ENCODE results near the gene TNS3. TPM values are rescaled to one million over a fixed set of nuclear protein-coding genes. Genes with fewer than 3 reads are reported as not detected.

The TNS3 gene
- total RNA-seq, 1 donor, result 67.3 TPM

DNA sequence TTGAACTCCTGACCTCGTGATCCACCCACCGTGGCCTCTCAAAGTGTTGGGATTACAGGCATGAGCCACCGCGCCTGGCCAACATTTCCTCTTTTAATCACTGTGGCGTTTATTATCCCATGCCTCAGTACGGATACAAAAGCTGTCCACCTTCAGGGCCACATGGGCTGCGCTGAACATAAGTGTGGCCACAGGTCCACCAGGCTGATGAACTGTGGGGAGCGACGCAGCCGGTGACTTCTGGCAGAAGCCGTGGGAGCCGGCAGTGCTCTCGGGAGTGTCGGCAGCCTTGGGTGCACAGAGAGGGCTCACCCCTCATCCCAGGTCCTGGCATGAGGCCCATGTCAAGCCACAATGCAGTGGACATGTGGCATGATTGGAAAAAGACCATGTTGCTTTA lies 223.6 kb downstream of the TNS3 start:
- DNase-seq (ENCODE audit: low read depth in 2 of 3, low spot score in 2 of 3), result no peak

DNA sequence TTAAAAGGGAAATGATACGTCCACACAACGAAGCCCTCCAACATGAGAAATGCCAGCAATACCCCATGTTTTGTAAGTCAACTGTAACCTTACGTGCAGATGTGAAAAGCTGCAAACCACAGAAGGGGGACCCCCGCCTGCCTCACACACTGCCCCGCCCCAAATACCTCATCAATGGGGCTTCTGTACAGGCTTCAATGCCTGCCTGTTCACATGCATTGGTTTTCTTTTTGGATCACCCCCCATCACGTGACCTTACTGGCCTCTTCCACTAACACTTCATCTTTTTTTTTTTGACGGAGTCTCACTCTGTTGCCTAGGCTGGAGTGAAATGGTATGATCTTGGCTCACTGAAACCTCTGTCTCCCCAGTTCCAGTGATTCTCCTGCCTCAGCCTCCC lies 224.0 kb downstream of the TNS3 start:
- no peak for DNase-seq (ENCODE audit: low read depth in 2 of 3, low spot score in 2 of 3)

DNA sequence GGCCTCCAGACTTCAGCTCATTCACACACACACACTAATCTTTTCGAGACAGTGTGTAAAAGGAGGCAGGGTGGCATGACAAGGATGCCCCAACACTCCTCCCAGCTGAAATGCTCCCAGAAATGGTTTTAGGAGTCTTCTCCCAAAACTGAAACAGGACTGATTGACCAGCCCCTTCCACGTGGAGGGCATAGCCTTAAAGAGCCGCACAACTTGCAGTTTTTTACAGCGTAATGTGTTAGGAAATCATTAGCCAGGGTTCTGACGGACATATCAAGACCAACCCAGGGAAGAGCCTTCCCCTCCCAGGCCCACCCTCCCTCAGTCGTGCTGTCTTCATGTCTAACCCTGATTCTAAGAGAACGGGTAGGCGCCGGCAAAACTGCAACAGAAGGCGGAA lies 224.6 kb downstream of the TNS3 start:
- DNase-seq (ENCODE audit: low read depth in 2 of 3, low spot score in 2 of 3), result no peak

DNA sequence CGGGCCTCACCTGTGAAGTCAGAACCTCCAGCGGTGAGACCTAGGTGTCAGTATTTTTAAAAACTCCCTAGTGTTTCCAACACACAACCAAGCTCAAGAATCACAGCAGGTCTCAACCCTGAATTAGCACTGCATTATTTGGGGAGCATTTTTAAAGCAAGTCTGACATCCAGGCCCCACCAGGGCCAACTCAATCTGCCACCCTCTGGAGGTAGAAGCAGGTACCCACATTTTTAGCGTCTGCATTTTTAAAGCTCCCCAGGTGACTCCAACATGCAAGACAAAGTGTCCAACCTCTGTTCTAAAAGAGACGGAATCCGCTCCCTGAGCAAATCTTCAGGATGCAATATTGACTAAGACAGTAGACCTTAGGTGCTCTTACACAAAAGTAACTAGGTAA lies 225.7 kb downstream of the TNS3 start:
- no peak for DNase-seq (ENCODE audit: low read depth in 2 of 3, low spot score in 2 of 3)

DNA sequence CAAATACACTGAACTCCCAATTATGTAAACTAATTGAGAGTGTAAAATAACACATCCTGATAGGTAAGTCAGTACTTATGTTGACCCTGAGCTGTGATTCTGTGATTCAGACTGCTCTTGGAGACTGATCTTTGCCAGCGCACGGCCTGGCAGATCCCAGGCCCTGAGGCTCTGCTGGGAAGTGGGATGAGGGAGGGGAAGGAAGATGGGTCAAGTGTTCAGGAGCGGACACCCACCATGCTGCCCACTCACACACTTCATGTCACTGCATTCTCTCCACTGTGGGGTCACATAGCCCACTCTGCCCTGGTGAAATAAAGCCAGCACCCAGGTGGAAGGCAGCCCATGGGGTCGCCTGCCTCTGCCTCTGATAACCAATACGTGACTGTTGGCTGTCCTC lies 226.2 kb downstream of the TNS3 start:
- no peak for DNase-seq (ENCODE audit: low read depth in 2 of 3, low spot score in 2 of 3)

DNA sequence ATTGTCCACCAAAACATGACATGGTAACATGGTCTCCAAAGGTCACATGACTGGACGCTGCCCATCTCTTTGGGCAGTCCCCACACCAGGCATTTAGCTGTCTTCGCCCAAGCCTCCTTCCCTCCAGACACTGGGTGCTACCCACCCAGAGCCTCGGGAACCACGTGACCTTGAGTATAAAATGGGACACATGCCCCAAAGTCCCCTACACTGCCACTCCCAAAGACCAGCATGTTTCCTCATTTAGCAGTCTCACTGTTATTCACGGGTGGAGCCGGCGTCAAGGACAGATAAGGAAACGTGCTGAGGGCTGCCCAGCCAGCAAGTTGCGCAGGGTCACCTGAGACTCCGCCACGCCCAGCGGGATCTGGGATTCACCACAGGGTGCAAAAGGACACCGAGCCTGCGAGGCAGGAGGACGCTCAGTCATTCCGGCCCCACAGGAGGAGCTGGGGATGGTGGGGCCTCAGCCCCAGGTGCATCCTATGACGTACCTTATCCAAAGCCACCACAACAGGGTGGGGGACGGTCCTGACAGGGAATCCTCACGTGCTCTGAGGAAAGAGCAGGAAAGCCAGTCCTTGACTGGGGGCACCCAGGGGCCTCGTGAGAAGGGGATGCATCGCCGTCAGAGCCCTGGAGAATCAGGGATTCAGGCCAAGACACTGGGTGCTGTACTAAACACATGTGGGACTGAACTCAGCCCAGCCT lies 226.9 kb downstream of the TNS3 start:
- no peak for DNase-seq (ENCODE audit: low read depth in 2 of 3, low spot score in 2 of 3)

DNA sequence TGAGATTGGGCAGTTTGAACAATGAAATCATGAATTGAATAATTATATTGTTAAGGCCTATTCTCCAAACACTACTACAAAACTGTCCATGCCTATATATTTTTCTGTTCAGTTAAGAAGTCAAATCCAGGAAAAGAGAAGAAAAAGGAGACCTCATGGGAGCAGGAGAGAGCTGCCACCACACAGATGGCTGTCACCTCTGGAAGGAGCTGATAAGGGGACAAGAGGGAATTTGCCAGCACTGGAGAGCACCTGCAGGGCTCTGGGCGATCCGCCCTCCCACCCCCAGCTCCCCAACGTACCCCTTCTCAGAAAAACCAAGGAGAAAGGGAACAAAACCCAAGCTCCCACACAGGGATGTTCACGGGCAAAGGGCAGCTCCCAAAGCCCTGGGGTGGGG lies 227.8 kb downstream of the TNS3 start:
- DNase-seq (ENCODE audit: low read depth in 2 of 3, low spot score in 2 of 3), result no peak

DNA sequence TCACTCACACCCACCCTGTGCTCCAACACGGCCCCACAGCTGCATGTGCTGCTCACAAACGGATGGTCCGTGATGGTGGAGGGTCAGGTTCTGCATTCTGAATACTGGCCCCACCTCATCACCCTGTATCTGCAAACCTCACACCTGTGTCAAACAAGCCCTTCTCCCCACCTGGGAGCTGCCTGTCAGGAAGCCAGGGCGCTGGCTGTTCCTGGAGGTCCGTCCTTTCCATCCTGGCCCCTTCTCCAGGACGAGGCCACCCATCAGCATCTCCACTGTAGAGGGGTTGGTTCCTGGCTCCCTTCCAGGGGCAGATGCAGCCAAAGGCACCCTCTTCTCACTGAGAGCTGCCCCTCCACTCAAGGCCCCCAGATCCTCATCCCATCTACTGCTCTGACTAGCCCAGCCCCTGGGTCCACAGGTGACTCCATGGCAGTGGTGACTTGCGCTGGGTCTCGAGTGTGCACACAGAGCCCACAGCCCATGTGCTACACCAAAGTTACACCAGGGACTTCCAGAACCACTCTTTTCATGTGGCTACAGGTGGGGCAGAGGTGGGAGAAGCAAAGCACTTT lies 229.4 kb downstream of the TNS3 start:
- DNase-seq (ENCODE audit: low read depth in 2 of 3, low spot score in 2 of 3), result no peak

DNA sequence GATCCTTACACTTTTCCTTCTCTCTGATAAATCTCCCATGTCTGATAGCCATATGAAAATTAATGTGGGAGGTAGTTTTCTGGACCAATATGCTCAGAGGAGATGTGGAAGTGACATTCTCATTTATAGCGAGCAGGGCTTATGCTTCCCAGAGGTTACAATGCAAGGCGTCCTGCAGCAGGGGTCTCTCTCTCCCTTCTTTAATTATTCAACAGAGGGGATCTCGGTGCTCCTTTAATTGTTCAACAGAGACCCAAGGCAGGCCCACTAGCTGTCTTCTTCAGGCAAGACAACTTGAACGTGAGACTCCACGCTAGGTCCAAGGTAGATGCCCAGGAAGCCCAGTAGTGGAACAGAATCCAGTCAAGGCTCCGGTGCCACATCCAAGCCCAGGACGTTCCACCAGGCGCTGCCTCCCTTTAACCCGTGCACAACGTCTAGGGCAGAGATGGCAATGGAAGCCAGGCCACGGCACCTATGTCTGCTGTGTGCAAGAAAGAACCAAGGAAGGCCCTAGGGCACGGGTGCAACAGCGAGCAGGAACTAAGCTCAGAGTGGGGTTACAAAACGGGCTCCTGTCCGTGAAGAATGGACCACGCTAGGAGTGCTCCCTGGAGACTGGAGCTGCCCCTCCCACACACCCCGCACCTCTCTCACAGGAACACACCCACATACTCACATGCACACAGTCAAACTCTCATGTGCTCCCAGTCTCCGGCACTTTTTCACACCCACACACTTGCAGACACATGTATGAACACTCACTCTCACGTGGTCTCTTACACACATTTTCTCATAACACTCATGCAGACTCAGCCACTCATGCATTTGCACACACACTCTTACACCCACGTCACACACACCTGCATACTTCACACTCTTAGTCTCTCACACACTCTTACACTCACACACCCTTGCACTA lies 230.4 kb downstream of the TNS3 start:
- no peak for DNase-seq (ENCODE audit: low read depth in 2 of 3, low spot score in 2 of 3)

DNA sequence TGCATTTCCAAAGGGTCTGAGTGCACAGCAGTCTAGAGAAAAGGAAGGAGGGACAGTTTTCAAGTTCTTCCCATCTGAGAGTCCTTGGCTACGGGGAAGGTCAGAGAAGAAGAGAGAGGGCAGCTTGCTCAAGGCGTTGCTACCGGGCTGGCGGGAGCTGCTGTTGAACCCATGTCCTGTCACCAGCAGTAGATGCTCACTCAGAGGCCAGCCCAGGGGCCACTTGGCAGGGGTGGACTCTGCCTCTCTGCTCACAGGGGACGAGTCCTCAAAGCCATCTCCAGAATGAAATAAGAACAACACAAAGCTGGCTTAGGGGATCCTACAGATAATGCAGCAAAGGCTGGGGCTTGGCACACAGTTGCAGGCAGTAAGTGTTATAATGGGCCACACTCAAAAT lies 231.5 kb downstream of the TNS3 start:
- no peak for DNase-seq (ENCODE audit: low read depth in 2 of 3, low spot score in 2 of 3)

DNA sequence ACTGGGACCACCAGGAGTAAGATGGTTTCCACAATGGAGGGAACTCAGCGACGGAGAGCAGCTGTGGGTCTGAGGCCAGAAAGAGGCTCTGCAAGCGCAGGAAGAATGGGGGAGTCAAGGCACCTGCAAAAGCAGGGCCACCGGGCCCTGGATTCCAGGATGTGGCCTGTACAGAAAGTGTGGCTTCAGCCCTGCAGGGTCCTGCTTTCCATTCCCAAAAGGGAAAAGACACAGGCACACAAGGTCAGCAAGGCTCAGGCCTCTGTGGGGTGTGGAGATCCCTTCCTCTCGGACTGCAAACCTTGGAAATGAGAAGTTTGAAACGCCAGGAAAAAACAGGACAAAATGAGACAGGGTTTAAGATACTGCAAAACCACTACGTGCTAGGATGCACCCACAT lies 232.5 kb downstream of the TNS3 start:
- no peak for DNase-seq (ENCODE audit: low read depth in 2 of 3, low spot score in 2 of 3)

DNA sequence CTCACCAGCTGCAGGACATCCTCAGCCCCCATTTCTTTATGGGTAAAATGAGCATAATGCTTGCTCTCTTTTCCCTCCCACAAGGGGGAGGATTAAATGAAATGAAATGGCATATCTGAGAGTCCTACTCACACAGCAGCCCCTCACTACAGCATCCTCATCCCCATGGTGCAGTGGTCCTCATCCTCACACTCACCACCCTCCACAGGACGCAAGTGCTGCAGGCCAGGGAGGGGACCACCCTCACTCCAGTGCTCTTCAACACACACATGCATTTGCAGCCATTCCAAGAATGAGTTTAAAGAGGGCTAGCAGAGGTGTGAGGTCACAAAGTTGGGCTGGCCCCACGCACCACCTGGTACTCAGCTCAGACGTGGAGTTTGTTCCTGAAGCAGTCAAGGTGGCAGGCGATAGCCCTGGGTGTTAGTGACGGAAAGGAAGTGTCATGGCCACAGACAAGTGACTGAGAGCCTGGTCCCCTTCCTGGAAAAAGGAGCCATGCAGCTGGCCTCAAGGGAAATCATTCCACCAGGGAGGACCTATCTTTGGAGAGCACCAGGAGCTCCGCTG lies 234.0 kb downstream of the TNS3 start:
- no peak for DNase-seq (ENCODE audit: low read depth in 2 of 3, low spot score in 2 of 3)

DNA sequence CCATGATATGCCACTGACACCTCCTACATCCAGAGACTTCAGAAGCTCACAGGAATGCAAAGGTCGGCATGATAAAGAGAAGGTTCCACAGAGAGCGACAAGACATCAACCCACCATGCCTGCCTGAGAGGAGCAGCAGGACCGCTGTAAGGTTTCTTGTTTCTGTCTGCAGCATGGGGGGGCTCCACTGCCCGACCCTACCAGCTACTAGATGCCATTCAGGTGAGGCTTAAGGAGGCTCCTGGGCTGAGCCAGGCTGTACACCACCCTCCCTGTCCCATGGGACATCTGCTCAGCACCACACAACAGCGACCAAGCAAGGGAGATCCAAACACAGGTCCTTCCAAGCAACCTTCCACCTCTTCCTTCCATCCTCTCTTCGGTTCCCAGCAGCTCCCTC lies 234.6 kb downstream of the TNS3 start:
- DNase-seq (ENCODE audit: low read depth in 2 of 3, low spot score in 2 of 3), result no peak

DNA sequence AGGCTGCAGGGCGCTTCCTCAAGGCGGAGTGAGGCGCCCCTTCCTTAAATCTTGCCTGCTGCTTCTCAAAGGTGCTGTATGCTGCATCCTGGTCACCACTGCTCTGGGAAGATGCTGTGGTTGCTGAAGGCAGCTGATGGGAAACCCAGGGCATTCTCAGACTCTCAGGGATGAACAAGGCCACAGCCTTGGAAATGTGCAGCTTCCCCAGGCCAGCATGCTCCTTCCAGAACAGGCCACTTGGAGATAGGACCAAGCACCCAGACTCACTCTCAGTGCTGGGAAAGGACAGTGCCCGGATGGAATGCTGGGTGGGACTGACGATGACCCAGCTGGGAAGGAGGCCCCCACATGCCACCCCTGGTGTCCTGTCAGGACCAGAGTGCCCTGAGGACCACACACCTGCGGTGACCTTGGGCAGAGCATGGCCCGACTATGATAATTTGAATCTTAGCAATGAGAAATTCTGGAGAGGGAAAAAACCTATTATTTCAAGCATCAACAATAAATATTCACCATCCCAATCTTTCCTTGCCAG lies 235.5 kb downstream of the TNS3 start:
- no peak for DNase-seq (ENCODE audit: low read depth in 2 of 3, low spot score in 2 of 3)

DNA sequence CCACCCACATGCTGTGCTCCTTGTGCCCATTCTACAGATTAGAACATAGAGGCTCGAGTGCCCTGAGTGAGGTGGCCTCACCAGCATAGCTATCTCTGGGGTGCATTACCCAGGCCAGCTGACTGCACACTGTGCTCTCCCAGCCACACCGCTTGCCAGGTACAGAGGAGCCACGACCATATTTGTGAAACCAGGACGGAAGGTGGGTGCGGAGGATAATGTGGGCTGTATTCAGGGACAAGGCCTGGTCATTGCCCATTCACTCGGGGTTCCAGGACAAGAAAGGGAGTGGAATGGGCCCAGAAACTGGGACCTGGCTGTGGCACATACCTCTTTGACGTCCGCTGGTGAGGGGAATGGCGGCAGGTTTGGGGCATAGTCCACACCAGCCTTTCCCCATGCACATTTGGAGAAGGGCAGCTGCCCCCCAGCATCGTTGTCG lies 236.0 kb downstream of the TNS3 start:
- DNase-seq (ENCODE audit: low read depth in 2 of 3, low spot score in 2 of 3), result no peak

DNA sequence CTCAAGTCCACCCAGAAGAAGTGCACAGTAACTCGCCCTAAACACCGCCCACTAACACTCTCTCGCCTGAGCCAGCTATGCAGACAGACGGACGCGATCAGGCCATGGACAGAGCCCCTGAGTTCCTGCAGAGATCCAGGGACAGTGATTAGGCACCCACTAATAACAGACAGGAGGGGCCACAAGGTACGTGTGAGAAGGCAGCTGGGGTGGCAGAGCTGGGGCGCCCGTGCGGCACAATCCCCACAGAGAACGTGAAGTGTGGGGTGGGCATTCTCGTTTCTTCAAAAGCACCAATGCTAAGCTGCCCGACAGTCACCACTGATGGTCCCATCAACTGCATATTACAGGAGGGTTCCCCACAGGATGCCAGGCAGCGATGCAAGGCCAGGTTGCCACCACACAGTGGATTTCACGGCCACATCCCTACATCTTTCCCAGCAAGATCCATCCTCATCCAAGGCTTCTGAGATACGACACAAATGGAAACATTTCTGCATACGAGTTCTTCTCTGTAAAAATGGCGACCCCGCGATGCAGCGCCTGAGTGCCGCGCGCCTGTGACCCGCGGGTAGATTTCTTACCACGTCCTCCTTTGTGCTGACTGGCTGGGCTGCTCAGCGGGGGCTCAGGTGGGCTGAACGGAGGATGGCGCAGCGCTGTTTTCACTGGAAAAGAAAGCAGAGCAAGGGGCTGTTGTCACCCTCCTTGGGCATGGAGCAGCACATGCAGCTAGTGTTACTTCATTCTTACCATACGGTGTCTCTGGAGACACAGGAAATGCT lies 237.5 kb downstream of the TNS3 start:
- DNase-seq (ENCODE audit: low read depth in 2 of 3, low spot score in 2 of 3), result no peak

DNA sequence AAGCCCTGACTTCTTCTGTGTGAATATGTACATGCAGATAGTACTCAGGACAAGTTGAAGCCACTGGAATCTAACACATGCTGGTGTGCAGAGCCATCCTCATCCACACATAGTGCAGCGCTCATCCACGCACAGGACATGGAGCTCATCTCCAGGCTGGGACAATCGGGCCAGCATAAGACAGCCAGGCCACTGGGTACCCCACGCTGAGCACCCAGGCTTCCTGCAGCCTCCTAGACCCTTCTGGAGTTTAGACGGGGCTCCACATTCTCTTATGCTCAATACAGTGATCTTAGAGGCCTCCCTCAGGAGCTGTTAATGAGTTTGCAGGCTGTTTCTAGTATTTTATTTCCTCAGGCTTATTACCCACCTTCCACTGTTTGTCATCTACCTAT lies 238.9 kb downstream of the TNS3 start:
- DNase-seq (ENCODE audit: low read depth in 2 of 3, low spot score in 2 of 3), result no peak

DNA sequence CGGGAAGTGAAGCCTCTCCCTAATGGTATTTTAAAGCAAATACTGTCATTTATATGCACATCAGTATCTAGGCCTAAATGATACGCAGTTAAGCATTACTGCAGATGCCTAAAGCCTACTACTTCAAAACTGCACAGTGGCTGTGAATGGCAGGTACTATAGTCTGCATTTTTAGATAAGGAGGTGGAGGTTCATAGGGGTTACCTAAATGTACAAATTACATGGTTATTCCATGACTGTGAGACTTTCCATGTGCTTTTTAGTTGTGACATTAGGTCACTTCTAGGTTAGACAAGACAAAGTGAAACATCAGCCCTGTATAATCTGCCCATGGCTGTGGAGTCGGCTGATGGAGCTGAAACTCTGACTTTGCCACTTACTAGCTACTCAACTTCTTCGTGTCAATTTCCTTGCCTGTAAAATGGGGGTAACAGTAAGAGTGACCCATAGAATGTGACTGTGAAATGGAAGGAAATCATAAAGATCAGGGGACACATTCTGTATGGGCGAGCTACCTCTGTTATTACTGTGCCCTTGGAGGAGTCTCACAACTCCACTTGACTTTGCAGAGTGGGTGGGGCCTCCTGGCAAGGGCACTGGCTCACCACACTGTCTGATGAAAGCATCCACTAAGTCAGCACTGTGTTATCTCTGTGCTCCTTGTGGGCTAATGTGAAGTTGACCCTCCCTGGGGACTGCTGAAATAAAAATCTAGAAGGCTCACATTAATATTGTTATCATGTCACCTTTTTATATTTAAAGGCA lies 239.4 kb downstream of the TNS3 start:
- DNase-seq (ENCODE audit: low read depth in 2 of 3, low spot score in 2 of 3), result no peak

DNA sequence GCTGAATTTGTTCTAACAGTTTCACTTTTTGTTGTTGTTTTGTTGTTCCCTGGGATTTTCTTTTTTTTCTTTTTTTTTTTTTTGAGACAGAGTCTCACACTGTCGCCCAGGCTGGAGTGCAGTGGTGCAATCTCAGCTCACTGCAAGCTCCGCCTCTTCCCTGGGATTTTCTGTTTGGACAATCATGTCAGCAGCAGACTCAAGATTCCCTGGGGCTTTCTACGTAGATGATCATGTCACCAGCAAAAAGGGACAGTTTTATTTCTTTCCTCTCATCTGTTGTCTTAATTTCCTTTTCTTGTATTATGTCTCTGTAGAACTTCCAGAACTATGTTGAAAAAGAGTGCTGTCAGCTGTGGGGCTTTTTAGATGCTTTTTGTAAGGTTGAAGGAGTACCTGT lies 241.4 kb downstream of the TNS3 start:
- DNase-seq (ENCODE audit: low read depth in 2 of 3, low spot score in 2 of 3), result no peak

DNA sequence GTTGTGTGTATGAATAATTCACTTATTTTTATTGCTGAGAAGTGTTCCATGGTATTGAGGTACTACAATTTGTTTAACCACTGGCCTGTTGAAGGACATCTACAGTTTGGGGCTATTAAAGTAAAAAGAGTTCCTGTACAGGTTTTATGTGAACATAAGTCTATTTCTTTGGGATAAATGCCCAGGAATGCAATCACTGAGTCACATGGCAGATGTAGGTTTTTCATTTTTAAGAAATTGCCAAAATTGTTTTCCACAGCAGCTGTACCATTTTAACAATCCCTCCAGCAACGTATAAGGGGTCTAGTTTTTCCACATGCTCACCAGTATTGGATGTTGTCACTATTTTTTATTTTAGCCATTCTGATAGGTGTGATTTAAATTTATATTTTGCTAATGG lies 243.9 kb downstream of the TNS3 start:
- no peak for DNase-seq (ENCODE audit: low read depth in 2 of 3, low spot score in 2 of 3)
